C4-2B (cell line): Measurements from ENCODE around the gene ADPRS.

Experiments
- CTCF ChIP-seq: fragments of 450-650 bp; conservative IDR thresholded peaks from 2 replicates; pipeline ENCODE4 v1.5.1; 2017; ENCODE audit warnings: mild to moderate bottlenecking
- ZFX ChIP-seq: fragments of 450-650 bp; IDR thresholded peaks from 2 replicates; pipeline ENCODE4 v1.6.1; 2017

- TF ChIP-seq CTCF (no peak), ZFX (no peak)
Observed at GRCh38 chr1:36109041-36109679, 20.5 kb downstream of the ADPRS start.
